A172 (cell line): ENCODE measurements around the gene CNTROB. TPM values are rescaled to one million over a fixed set of nuclear protein-coding genes. Genes with fewer than 3 reads are reported as not detected.

Experiments
- DNase-seq: peaks from one replicate; pipeline ENCODE4 v3.0.0-alpha.2; 2015; ENCODE audit warnings: low spot score
- total RNA-seq: library from RNA; depleted of rRNA; stranded (reverse); fragments of >200 nt; shearing (Covaris generic); gene quantifications from 2 replicates; pipeline ENCODE4 v1.2.3, GENCODE V29; 2014

Gene CNTROB
- total RNA-seq, 1 experiment from 2014 or later, result 34.5 TPM

GRCh38 chr17:7903154-7904103, 28.6 kb upstream of the CNTROB start:
- no peak for DNase-seq

- no peak for DNase-seq
Observed at GRCh38 chr17:7909089-7909488, 22.9 kb upstream of the CNTROB start.

GRCh38 chr17:7910281-7910680, 21.7 kb upstream of the CNTROB start:
- DNase-seq, result no peak

GRCh38 chr17:7910711-7911110, 21.3 kb upstream of the CNTROB start:
- no peak for DNase-seq

GRCh38 chr17:7911116-7911515, 20.9 kb upstream of the CNTROB start:
- no peak for DNase-seq

- peak; percentile 71 for DNase-seq
Observed at GRCh38 chr17:7912927-7913524, 19.0 kb upstream of the CNTROB start.

- no peak for DNase-seq
Observed at GRCh38 chr17:7915179-7915610, 16.8 kb upstream of the CNTROB start.

GRCh38 chr17:7915611-7916384, 16.2 kb upstream of the CNTROB start, which contains the start of gene RNF227:
TSS of gene RNF227 (minus strand) at chr17:7916289. CDS start at chr17:7916195, 94 bp downstream.
- DNase-seq, result peak; percentile 92

GRCh38 chr17:7916385-7916682, 15.7 kb upstream of the CNTROB start:
- no peak for DNase-seq

- peak; percentile 49 for DNase-seq
Observed at GRCh38 chr17:7916808-7917207, 15.2 kb upstream of the CNTROB start.

GRCh38 chr17:7922269-7922844, 9.6 kb upstream of the CNTROB start:
- DNase-seq, result no peak

- DNase-seq, result no peak
Observed at GRCh38 chr17:7922845-7923628, 9.0 kb upstream of the CNTROB start.

- no peak for DNase-seq
Observed at GRCh38 chr17:7927596-7927995, 4.4 kb upstream of the CNTROB start.

- DNase-seq, result no peak
Observed at GRCh38 chr17:7929158-7930023, 2.6 kb upstream of the CNTROB start, which contains the start of gene KCNAB3. TSS of gene KCNAB3 (minus strand) at chr17:7929856. CDS start at chr17:7929435, 421 bp downstream.

- no peak for DNase-seq
Observed at GRCh38 chr17:7930841-7931631, 970 bp upstream of the CNTROB start.

- peak; percentile 37 for DNase-seq
Observed at GRCh38 chr17:7932483-7932891, 481 bp downstream of the CNTROB start.

- DNase-seq, result peak; percentile 71
Observed at GRCh38 chr17:7932949-7933348, 943 bp downstream of the CNTROB start.

- DNase-seq, result no peak
Observed at GRCh38 chr17:7935859-7936258, 3.9 kb downstream of the CNTROB start.

- no peak for DNase-seq
Observed at GRCh38 chr17:7940034-7940433, 8.0 kb downstream of the CNTROB start.
